SK-N-SH treated with all-trans-retinoic acid at 6 μM for 48 hours (cell line): ENCODE measurements around the gene EPOP.

Source experiments
- ATAC-seq: fragments of 200-7000 bp; cut with Tn5 transposase; 3 replicates; pipeline ENCODE4 v1.9.1; 2020; ENCODE audit warnings: mild to moderate bottlenecking, moderate library complexity
- ARNTL ChIP-seq: fragments of 450-650 bp; formaldehyde crosslinking; IDR thresholded peaks from 2 replicates; pipeline ENCODE4 v1.5.0; 2020; ENCODE audit warnings: low read depth, mild to moderate bottlenecking, moderate library complexity, borderline replicate concordance
- BACH2 ChIP-seq: fragments of 250-450 bp; sonication (Bioruptor Pico); IDR thresholded peaks from 2 replicates; pipeline ENCODE4 v1.9.0; 2021; ENCODE audit warnings: mild to moderate bottlenecking, borderline replicate concordance
- CSDC2 ChIP-seq: fragments of 250-450 bp; sonication (Bioruptor Pico); IDR thresholded peaks from 2 replicates; pipeline ENCODE4 v1.5.0; 2020; ENCODE audit warnings: mild to moderate bottlenecking, moderate library complexity
- ESRRG ChIP-seq: fragments of 250-450 bp; sonication (Bioruptor Pico); IDR thresholded peaks from 2 replicates; pipeline ENCODE4 v1.6.1; 2021; ENCODE audit warnings: mild to moderate bottlenecking
- GLIS3 ChIP-seq: fragments of 250-450 bp; sonication (Bioruptor Pico); IDR thresholded peaks from 2 replicates; pipeline ENCODE4 v1.5.0; 2020; ENCODE audit warnings: mild to moderate bottlenecking, moderate library complexity
- ISL1 ChIP-seq: fragments of 250-450 bp; sonication (Bioruptor Pico); IDR thresholded peaks from 2 replicates; pipeline ENCODE4 v2.1.2; 2022; ENCODE audit warnings: mild to moderate bottlenecking, moderate library complexity
- OSR1 ChIP-seq: fragments of 250-450 bp; sonication (Bioruptor Pico); IDR thresholded peaks from 2 replicates; pipeline ENCODE4 v1.8.0; 2022; ENCODE audit warnings: moderate library complexity, mild to moderate bottlenecking, inconsistent platforms
- PPARA ChIP-seq: fragments of 250-450 bp; sonication (Bioruptor Pico); IDR thresholded peaks from 2 replicates; pipeline ENCODE4 v1.5.0; 2020; ENCODE audit warnings: mild to moderate bottlenecking, borderline replicate concordance
- SNAI2 ChIP-seq: fragments of 250-450 bp; sonication (Bioruptor Pico); IDR thresholded peaks from 2 replicates; pipeline ENCODE4 v1.5.0; 2020; ENCODE audit warnings: mild to moderate bottlenecking, moderate library complexity
- TCF4 ChIP-seq: fragments of 250-450 bp; sonication (Bioruptor Pico); IDR thresholded peaks from 2 replicates; pipeline ENCODE4 v1.8.0; 2021; ENCODE audit warnings: mild to moderate bottlenecking, moderate library complexity, borderline replicate concordance
- TOX ChIP-seq: fragments of 250-450 bp; sonication (Bioruptor Pico); IDR thresholded peaks from 2 replicates; pipeline ENCODE4 v1.8.0; 2021; ENCODE audit warnings: mild to moderate bottlenecking, moderate library complexity, borderline replicate concordance
- ZFP3 ChIP-seq: fragments of 250-450 bp; sonication (Bioruptor Pico); IDR thresholded peaks from 2 replicates; pipeline ENCODE4 v1.5.0; 2020; ENCODE audit warnings: mild to moderate bottlenecking, moderate library complexity
- ZFP30 ChIP-seq: fragments of 450-650 bp; formaldehyde crosslinking; IDR thresholded peaks from 2 replicates; pipeline ENCODE4 v1.5.0; 2022; ENCODE audit warnings: mild to moderate bottlenecking, moderate library complexity
- ZNF565 ChIP-seq: fragments of 450-650 bp; formaldehyde crosslinking; conservative IDR thresholded peaks from 2 replicates; pipeline ENCODE4 v1.5.0; 2020; ENCODE audit warnings: low read depth, mild to moderate bottlenecking, moderate library complexity
- ZNF70 ChIP-seq: fragments of 450-650 bp; formaldehyde crosslinking; IDR thresholded peaks from 2 replicates; pipeline ENCODE4 v1.5.0; 2020; ENCODE audit warnings: mild to moderate bottlenecking, moderate library complexity
- ZNF8 ChIP-seq: fragments of 450-650 bp; formaldehyde crosslinking; IDR thresholded peaks from 2 replicates; pipeline ENCODE4 v1.5.0; 2020; ENCODE audit warnings: mild to moderate bottlenecking, moderate library complexity
- TF ChIP-seq, protein P1 (sequence below): fragments of 250-450 bp; sonication (Bioruptor Pico); IDR thresholded peaks from 2 replicates; pipeline ENCODE4 v1.8.0; 2021; ENCODE audit warnings: low read depth, mild to moderate bottlenecking, moderate library complexity, borderline replicate concordance
- TF ChIP-seq, protein P2 (sequence below): fragments of 250-450 bp; sonication (Bioruptor Pico); IDR thresholded peaks from 2 replicates; pipeline ENCODE4 v1.5.1; 2020; ENCODE audit warnings: low read depth, mild to moderate bottlenecking, moderate library complexity
- TF ChIP-seq, protein P3 (sequence below): fragments of 250-450 bp; sonication (Bioruptor Pico); IDR thresholded peaks from 2 replicates; pipeline ENCODE4 v1.8.0; 2020; ENCODE audit warnings: mild to moderate bottlenecking, moderate library complexity, borderline replicate concordance
- TF ChIP-seq, protein P4 (sequence below): fragments of 250-450 bp; sonication (Bioruptor Pico); IDR thresholded peaks from 2 replicates; pipeline ENCODE4 v1.5.1; 2021; ENCODE audit warnings: mild to moderate bottlenecking, moderate library complexity

Gene EPOP

DNA sequence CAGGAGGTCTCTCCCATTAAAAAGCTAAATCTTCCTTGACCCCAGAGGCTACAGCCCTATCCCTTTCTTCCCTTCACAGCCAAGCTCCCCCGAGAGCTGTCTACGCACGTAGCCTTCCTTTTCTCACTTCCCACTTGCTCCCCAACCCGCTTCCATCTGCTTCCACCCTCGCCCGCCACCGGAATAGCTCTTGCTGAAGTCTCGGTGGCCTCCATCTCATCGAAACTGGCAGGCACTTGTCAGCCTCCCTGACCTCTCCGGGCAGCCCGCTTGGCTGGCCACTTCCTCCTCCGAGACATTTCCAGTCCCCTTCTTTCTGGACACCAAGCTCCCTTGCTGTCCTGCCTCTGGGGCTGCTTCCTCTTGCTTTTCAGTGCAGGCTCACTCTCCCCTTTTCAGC, 10.7 kb upstream of the EPOP start:
- no peak for ATAC-seq
- TF ChIP-seq ZNF8 (CRISPR knock-in tag) (no peak), CSDC2 (CRISPR knock-in tag) (no peak), SNAI2 (CRISPR knock-in tag) (no peak), GLIS3 (no peak), ZNF70 (CRISPR knock-in tag) (no peak), ISL1 (CRISPR knock-in tag) (no peak), ZFP30 (CRISPR knock-in tag) (no peak), TCF4 (CRISPR knock-in tag) (no peak), ARNTL (CRISPR knock-in tag) (no peak), BACH2 (no peak)
- TF ChIP-seq, protein P1, sequence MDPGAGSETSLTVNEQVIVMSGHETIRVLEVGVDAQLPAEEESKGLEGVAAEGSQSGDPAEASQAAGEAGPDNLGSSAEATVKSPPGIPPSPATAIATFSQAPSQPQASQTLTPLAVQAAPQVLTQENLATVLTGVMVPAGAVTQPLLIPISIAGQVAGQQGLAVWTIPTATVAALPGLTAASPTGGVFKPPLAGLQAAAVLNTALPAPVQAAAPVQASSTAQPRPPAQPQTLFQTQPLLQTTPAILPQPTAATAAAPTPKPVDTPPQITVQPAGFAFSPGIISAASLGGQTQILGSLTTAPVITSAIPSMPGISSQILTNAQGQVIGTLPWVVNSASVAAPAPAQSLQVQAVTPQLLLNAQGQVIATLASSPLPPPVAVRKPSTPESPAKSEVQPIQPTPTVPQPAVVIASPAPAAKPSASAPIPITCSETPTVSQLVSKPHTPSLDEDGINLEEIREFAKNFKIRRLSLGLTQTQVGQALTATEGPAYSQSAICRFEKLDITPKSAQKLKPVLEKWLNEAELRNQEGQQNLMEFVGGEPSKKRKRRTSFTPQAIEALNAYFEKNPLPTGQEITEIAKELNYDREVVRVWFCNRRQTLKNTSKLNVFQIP (CRISPR knock-in tag) = no peak
- TF ChIP-seq, protein P2, sequence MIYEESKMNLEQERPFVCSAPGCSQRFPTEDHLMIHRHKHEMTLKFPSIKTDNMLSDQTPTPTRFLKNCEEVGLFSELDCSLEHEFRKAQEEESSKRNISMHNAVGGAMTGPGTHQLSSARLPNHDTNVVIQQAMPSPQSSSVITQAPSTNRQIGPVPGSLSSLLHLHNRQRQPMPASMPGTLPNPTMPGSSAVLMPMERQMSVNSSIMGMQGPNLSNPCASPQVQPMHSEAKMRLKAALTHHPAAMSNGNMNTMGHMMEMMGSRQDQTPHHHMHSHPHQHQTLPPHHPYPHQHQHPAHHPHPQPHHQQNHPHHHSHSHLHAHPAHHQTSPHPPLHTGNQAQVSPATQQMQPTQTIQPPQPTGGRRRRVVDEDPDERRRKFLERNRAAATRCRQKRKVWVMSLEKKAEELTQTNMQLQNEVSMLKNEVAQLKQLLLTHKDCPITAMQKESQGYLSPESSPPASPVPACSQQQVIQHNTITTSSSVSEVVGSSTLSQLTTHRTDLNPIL (CRISPR knock-in tag) = no peak
- TF ChIP-seq, protein P3, sequence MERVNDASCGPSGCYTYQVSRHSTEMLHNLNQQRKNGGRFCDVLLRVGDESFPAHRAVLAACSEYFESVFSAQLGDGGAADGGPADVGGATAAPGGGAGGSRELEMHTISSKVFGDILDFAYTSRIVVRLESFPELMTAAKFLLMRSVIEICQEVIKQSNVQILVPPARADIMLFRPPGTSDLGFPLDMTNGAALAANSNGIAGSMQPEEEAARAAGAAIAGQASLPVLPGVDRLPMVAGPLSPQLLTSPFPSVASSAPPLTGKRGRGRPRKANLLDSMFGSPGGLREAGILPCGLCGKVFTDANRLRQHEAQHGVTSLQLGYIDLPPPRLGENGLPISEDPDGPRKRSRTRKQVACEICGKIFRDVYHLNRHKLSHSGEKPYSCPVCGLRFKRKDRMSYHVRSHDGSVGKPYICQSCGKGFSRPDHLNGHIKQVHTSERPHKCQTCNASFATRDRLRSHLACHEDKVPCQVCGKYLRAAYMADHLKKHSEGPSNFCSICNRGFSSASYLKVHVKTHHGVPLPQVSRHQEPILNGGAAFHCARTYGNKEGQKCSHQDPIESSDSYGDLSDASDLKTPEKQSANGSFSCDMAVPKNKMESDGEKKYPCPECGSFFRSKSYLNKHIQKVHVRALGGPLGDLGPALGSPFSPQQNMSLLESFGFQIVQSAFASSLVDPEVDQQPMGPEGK (CRISPR knock-in tag) = no peak
- TF ChIP-seq, protein P4, sequence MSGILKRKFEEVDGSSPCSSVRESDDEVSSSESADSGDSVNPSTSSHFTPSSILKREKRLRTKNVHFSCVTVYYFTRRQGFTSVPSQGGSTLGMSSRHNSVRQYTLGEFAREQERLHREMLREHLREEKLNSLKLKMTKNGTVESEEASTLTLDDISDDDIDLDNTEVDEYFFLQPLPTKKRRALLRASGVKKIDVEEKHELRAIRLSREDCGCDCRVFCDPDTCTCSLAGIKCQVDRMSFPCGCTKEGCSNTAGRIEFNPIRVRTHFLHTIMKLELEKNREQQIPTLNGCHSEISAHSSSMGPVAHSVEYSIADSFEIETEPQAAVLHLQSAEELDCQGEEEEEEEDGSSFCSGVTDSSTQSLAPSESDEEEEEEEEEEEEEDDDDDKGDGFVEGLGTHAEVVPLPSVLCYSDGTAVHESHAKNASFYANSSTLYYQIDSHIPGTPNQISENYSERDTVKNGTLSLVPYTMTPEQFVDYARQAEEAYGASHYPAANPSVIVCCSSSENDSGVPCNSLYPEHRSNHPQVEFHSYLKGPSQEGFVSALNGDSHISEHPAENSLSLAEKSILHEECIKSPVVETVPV (CRISPR knock-in tag) = no peak

DNA sequence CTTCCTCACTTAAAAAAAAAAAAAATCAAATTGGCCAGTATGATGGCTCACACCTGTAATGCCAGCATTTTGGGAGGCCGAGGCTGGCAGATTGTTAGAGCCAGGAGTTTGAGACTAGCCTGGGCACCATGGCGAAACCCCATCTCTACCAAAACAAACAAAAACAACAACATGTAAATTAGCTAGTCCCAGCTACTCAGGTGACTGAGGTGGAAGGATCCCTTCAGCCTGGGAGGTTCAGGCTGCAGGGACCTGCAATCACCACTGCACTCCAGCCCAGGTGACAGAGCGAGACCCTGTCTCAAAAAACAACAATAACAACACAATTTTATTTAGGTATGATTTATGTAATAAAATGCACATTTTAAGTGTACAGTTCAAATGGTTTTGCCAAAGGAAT, 6.3 kb upstream of the EPOP start:
- ATAC-seq = no peak
- TF ChIP-seq TOX (CRISPR knock-in tag) = no peak
- TF ChIP-seq ISL1 (CRISPR knock-in tag) = no peak
- no peak for TF ChIP-seq ZFP30 (CRISPR knock-in tag)
- no peak for TF ChIP-seq TCF4 (CRISPR knock-in tag)
- TF ChIP-seq GLIS3 = no peak
- TF ChIP-seq, all 23 proteins: peak for 0

DNA sequence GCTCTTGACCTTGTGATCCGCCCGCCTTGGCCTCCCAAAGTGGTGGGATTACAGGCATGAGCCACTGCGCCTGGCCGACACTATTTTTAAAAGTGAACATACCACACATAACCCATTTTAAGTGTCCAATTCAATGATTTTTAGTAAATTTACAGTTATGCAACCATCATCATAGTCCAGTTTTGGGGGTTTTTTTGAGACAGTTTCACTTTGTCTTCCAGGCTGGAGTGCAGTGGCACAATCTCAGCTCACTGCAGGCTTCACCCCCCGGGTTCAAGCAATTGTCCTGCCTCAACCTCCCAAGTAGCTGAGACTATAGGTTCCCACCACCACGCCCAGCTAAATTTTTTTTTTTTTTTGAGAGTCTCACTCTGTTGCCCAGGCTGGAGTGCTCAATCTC, 3.1 kb upstream of the EPOP start:
- ATAC-seq = no peak
- TF ChIP-seq, protein P4 (CRISPR knock-in tag) = no peak
- TF ChIP-seq ZNF70 (CRISPR knock-in tag) = no peak
- TF ChIP-seq OSR1 (CRISPR knock-in tag) = no peak
- TF ChIP-seq, protein P3 (CRISPR knock-in tag) = no peak
- no peak for TF ChIP-seq SNAI2 (CRISPR knock-in tag)
- no peak for TF ChIP-seq ZNF565 (CRISPR knock-in tag)
- no peak for TF ChIP-seq ESRRG (CRISPR knock-in tag)
- no peak for TF ChIP-seq ZFP3 (CRISPR knock-in tag)
- TF ChIP-seq PPARA (CRISPR knock-in tag) = no peak
- no peak for TF ChIP-seq ISL1 (CRISPR knock-in tag)
- TF ChIP-seq, protein P2 (CRISPR knock-in tag) = no peak
